Trophoblast cell (in vitro differentiated cells and primary cell): ENCODE data around the gene LRRC2.

ENCODE experiments used
- DNase-seq, 2 donors: peaks; one replicate each; pipeline ENCODE4 v3.0.0-alpha.2; 2016
- H2AFZ ChIP-seq: 2 replicates; pipeline ENCODE4 v1.6.1; 2013; ENCODE audit warnings: low read length, moderate library complexity, mild to moderate bottlenecking; ENCODE audit not compliant: insufficient read depth, poor library complexity
- H2AK5ac ChIP-seq: 2 replicates; pipeline ENCODE4 v1.6.1; 2013; ENCODE audit warnings: mild to moderate bottlenecking, low read length
- H2BK120ac ChIP-seq: 2 replicates; pipeline ENCODE4 v1.6.1; 2013; ENCODE audit warnings: low read length, mild to moderate bottlenecking, moderate library complexity; ENCODE audit not compliant: insufficient read depth, poor library complexity
- H2BK12ac ChIP-seq: 2 replicates; pipeline ENCODE4 v1.6.1; 2013; ENCODE audit warnings: mild to moderate bottlenecking, low read length, moderate library complexity
- H2BK5ac ChIP-seq: 2 replicates; pipeline ENCODE4 v1.6.1; 2013; ENCODE audit warnings: low read length, low read depth, moderate library complexity, mild to moderate bottlenecking; ENCODE audit not compliant: poor library complexity
- H3K14ac ChIP-seq: 2 replicates; pipeline ENCODE4 v1.6.1; 2013; ENCODE audit warnings: mild to moderate bottlenecking, low read length
- H3K18ac ChIP-seq: 2 replicates; pipeline ENCODE4 v1.6.1; 2013; ENCODE audit warnings: mild to moderate bottlenecking, low read length
- H3K23ac ChIP-seq: 2 replicates; pipeline ENCODE4 v1.6.1; 2013; ENCODE audit warnings: low read length
- H3K27ac ChIP-seq: 2 replicates; pipeline ENCODE4 v1.5.1; 2013; ENCODE audit warnings: low read depth, mild to moderate bottlenecking, inconsistent platforms, low read length, moderate library complexity
- H3K27me3 ChIP-seq: 2 replicates; pipeline ENCODE4 v1.6.1; 2013; ENCODE audit warnings: inconsistent platforms, mild to moderate bottlenecking, low read length, moderate library complexity; ENCODE audit not compliant: insufficient read depth
- H3K36me3 ChIP-seq, 2 experiments: 1 replicate in 1 of 2; 2 replicates in 1 of 2; pipeline ENCODE4 v1.6.1; 2013; ENCODE audit warnings: low read length in 2 of 2, mild to moderate bottlenecking in 2 of 2, moderate library complexity in 1 of 2; ENCODE audit not compliant: insufficient read depth in 2 of 2, control insufficient read depth in 1 of 2
- H3K4ac ChIP-seq: 2 replicates; pipeline ENCODE4 v1.6.1; 2013; ENCODE audit warnings: low read depth, mild to moderate bottlenecking, low read length, moderate library complexity
- H3K4me1 ChIP-seq, 2 experiments: 1 replicate in 1 of 2; 2 replicates in 1 of 2; pipeline ENCODE4 v1.6.1; 2013; ENCODE audit warnings: low read length in 2 of 2, mild to moderate bottlenecking in 2 of 2, moderate library complexity in 1 of 2; ENCODE audit not compliant: insufficient read depth in 2 of 2, control insufficient read depth in 1 of 2
- H3K4me2 ChIP-seq: 2 replicates; pipeline ENCODE4 v1.6.1; 2013; ENCODE audit warnings: inconsistent platforms, mild to moderate bottlenecking, low read length, moderate library complexity
- H3K4me3 ChIP-seq: 2 replicates; pipeline ENCODE4 v1.5.1; 2013; ENCODE audit warnings: mild to moderate bottlenecking, low read depth, low read length, inconsistent platforms
- H3K79me1 ChIP-seq: one replicate; pipeline ENCODE4 v1.6.1; 2013; ENCODE audit warnings: low read length
- H3K79me2 ChIP-seq: 2 replicates; pipeline ENCODE4 v1.6.1; 2013; ENCODE audit warnings: low read length, mild to moderate bottlenecking; ENCODE audit not compliant: control insufficient read depth, insufficient read depth, poor library complexity
- H3K9ac ChIP-seq: 2 replicates; pipeline ENCODE4 v1.6.1; 2013; ENCODE audit warnings: mild to moderate bottlenecking, low read length
- H3K9me3 ChIP-seq: 2 replicates; pipeline ENCODE4 v1.6.1; 2013; ENCODE audit warnings: low read depth, mild to moderate bottlenecking, control low read depth, inconsistent platforms, low read length; ENCODE audit not compliant: insufficient read depth
- H4K12ac ChIP-seq: 2 replicates; pipeline ENCODE4 v1.6.1; 2013; ENCODE audit warnings: low read depth, mild to moderate bottlenecking, low read length, moderate library complexity
- H4K8ac ChIP-seq: 2 replicates; pipeline ENCODE4 v1.6.1; 2013; ENCODE audit warnings: low read depth, mild to moderate bottlenecking, low read length, moderate library complexity
- H4K91ac ChIP-seq: one replicate; pipeline ENCODE4 v1.6.1; 2013; ENCODE audit warnings: low read depth, mild to moderate bottlenecking, low read length, moderate library complexity
- WGBS: extraction: QIAGEN DNeasy Blood & Tissue Kit; methylation state at CpG from one replicate; pipeline ENCODE4 v1.1.7; 2013; ENCODE audit warnings: missing lambda C conversion rate; ENCODE audit not compliant: insufficient read length, insufficient coverage; ENCODE audit errors: extremely low coverage; 5-methylcytosine and 5-hydroxymethylcytosine counted together

LRRC2 gene

DNA sequence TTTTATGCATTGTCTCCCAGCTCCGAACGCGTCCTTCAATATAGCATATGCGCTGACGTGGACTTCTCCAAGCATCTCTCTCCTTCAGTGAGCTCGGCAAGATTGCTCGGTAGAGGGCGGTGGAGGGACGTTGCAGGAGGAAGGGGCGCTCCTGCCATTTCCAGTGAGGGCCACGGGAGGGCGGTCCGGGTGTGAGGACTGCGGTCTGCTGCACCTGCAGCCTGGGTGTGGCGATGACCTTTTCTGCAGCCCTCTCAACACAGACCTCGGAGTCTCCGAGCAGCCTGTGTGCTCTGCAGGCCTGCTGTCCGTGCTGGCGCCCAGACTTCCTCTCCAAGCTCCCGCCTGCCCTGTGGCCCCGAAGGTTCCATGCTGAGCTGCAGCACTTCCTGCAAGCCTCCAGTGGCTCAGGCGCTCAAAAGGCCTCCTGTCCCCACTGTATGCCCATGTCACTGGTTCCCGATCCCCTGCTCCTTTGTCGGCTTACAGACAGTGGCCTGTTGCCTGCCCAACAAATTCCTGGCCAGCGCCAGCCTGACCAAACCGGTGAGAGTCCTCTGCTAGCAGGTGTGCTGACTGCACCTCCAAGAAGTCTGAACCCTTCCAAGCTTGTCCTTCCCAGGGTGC is 77.3 kb downstream of the LRRC2 start:
- Histone ChIP-seq H2AFZ (no peak overlapping the region), H3K9me3 (peaks cover 2% of the 10 kb centered on the region), H3K79me1 (no peaks in the 10 kb centered on the region), H3K4me3 (no peak overlapping the region), H3K14ac (no peak overlapping the region), H3K9ac (no peak overlapping the region), H2AK5ac (no peak overlapping the region), H2BK5ac (no peak overlapping the region), H3K23ac (no peak overlapping the region), H2BK12ac (no peak overlapping the region), H2BK120ac (no peak overlapping the region), H3K27me3 (no peaks in the 10 kb centered on the region), H3K4ac (no peak overlapping the region), H3K27ac (no peak overlapping the region), H4K12ac (no peak overlapping the region), H3K36me3 (no peaks in the 10 kb centered on the region), H3K79me2 (no peaks in the 10 kb centered on the region), H4K8ac (no peak overlapping the region), H3K4me1 (peaks cover 0 to 2% of the 10 kb centered on the region in 2 experiments), H3K4me2 (no peak overlapping the region), H4K91ac (no peak overlapping the region), H3K18ac (no peak overlapping the region)
- WGBS, result no CpG with 5 or more reads among the region's 26 CpGs
- peak; percentile 89 to 95 for DNase-seq

DNA sequence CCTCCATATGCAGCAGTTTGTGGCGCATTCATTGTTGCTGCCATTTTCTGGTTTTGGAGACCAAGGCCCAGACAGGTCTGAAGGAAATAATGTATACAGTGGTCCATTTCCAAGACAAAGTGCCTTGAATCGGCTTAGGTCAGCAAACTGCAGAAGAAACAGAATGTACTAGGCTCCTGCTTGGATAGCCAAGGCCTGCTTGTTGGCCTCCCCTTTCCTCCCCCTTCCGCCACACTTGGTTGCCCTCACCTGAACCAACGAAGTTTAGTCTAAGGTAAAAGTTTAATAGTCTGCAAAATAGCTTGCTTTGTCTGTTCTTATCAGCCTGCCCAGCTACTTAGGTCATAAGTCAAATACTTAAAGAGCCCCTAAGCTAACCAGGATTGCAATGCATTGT is 80.3 kb downstream of the LRRC2 start:
- Histone ChIP-seq H3K79me2 (no peaks in the 10 kb centered on the region), H4K12ac (no peak overlapping the region), H3K27me3 (no peaks in the 10 kb centered on the region), H4K91ac (no peak overlapping the region), H4K8ac (no peak overlapping the region), H2BK5ac (no peak overlapping the region), H3K4me1 (peaks cover 0 to 2% of the 10 kb centered on the region in 2 experiments), H3K4ac (no peak overlapping the region), H3K9me3 (peaks cover 2% of the 10 kb centered on the region), H2BK12ac (no peak overlapping the region), H3K23ac (no peak overlapping the region), H2AFZ (no peak overlapping the region), H2BK120ac (no peak overlapping the region), H3K27ac (no peak overlapping the region), H3K14ac (no peak overlapping the region), H3K9ac (no peak overlapping the region), H3K36me3 (no peaks in the 10 kb centered on the region), H3K4me2 (no peak overlapping the region), H2AK5ac (no peak overlapping the region), H3K79me1 (no peaks in the 10 kb centered on the region), H3K4me3 (no peak overlapping the region), H3K18ac (no peak overlapping the region)
- no CpG with 5 or more reads among the region's 4 CpGs for WGBS
- no peak for DNase-seq

DNA sequence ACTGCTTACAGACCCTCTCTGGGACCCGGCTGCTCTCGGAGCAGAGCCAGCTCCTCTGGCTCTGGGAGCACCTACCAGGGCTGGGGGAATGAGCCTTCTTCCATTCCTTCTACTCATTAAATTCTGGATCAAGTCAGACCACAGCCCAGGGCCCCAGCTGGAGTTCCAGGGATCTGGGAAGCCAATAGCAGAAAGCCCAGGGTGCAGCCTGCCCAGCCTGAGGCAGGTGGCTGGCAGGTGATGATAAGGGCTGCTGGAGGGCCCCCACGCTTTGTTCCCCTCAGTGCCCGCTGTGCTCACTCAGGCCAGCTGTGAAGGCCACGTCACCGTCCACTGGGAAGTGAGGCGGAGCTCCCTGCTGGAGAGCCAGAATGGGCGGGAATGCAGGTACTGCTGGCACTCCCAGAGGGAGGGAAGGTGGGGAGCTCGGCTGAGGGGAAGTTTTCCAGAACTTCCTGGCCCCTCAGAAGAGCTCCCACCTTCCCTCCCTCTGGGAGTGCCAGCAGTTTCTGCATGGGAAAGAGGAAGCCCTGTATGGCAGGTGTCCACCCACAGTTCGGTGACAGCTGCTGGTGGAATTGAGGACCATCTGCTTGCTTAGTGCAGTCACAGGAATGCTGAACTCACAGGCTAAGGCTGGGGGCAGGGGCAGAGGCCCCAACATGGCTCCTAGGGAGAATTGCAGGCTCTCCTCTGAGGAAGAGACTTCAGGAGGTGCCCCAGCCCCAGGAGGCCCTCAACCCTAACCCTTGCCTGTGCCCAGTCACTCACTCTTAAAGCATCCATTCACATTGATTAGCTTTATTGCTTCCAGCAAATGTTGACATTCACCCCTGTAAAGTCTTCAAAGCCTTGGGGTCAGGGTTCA is 81.0 kb downstream of the LRRC2 start:
- H3K4ac ChIP-seq, result no peak overlapping the region
- no peaks in the 10 kb centered on the region for H3K79me1 ChIP-seq
- no peak overlapping the region for H4K12ac ChIP-seq
- H4K8ac ChIP-seq, result no peak overlapping the region
- H3K14ac ChIP-seq, result no peak overlapping the region
- DNase-seq, result peak; percentile 61 to 70
- H3K4me3 ChIP-seq, result no peak overlapping the region
- no peak overlapping the region for H3K23ac ChIP-seq
- no peak overlapping the region for H2BK12ac ChIP-seq
- H3K79me2 ChIP-seq, result no peaks in the 10 kb centered on the region
- H3K27me3 ChIP-seq, result no peaks in the 10 kb centered on the region
- H2BK5ac ChIP-seq, result no peak overlapping the region
- no peak overlapping the region for H3K27ac ChIP-seq
- no peak overlapping the region for H3K4me2 ChIP-seq
- H3K9me3 ChIP-seq, result peaks cover 2% of the 10 kb centered on the region
- no peak overlapping the region for H4K91ac ChIP-seq
- H3K4me1 ChIP-seq, result peaks cover 0 to 2% of the 10 kb centered on the region in 2 experiments
- H3K18ac ChIP-seq, result no peak overlapping the region
- H2AK5ac ChIP-seq, result no peak overlapping the region
- H2BK120ac ChIP-seq, result no peak overlapping the region
- H3K9ac ChIP-seq, result peak overlapping the region; percentile 18
- H3K36me3 ChIP-seq, result no peaks in the 10 kb centered on the region
- WGBS, result no CpG with 5 or more reads among the region's 10 CpGs
- no peak overlapping the region for H2AFZ ChIP-seq

DNA sequence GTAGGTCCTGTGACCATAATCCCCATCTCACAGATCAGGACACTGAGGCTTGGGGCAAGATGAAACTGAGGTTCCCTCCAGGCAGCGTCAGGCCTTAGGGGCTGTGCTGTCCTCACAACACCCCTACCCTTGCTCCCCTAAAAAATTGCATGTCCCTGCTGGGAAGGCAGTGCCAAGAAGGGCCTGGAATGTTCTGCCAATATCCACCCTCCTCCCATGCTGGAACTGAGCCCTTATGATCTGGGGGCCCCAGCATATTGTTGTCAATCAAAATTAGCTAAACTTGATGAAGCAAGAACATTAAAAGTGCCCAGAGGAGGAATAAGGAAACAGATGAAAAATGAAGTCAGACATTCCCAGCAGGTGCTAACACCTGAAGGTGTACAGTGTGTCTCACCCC is 81.7 kb downstream of the LRRC2 start:
- H3K79me1 ChIP-seq, result no peaks in the 10 kb centered on the region
- no peak overlapping the region for H4K8ac ChIP-seq
- no peaks in the 10 kb centered on the region for H3K36me3 ChIP-seq
- H3K79me2 ChIP-seq, result no peaks in the 10 kb centered on the region
- no peak overlapping the region for H2AK5ac ChIP-seq
- H2BK120ac ChIP-seq, result no peak overlapping the region
- no peak overlapping the region for H4K12ac ChIP-seq
- H3K4me1 ChIP-seq, result peaks cover 0 to 2% of the 10 kb centered on the region in 2 experiments
- no peak overlapping the region for H3K4me2 ChIP-seq
- no peak for DNase-seq
- H3K27ac ChIP-seq, result no peak overlapping the region
- H3K14ac ChIP-seq, result no peak overlapping the region
- H3K4me3 ChIP-seq, result no peak overlapping the region
- peaks cover 2% of the 10 kb centered on the region for H3K9me3 ChIP-seq
- no CpG with 5 or more reads among the region's 1 CpG for WGBS
- no peak overlapping the region for H3K9ac ChIP-seq
- no peak overlapping the region for H3K4ac ChIP-seq
- H2BK5ac ChIP-seq, result no peak overlapping the region
- no peak overlapping the region for H4K91ac ChIP-seq
- H3K23ac ChIP-seq, result no peak overlapping the region
- H3K18ac ChIP-seq, result no peak overlapping the region
- no peak overlapping the region for H2BK12ac ChIP-seq
- H2AFZ ChIP-seq, result no peak overlapping the region
- no peaks in the 10 kb centered on the region for H3K27me3 ChIP-seq
